GM12865 (cell line): Measurements from ENCODE around the gene PTPN18.
"Not testable (repeated sequence)": the region's sequence is repeated elsewhere in the genome, so short reads cannot be mapped to it uniquely, and the experiment has no call there.

ENCODE experiments used
- DNase-seq: peaks from one replicate; pipeline ENCODE4 v3.0.0; 2010; ENCODE audit warnings: low read depth
- H3K4me3 ChIP-seq: 2 replicates; pipeline ENCODE4 v1.5.1; 2011; ENCODE audit warnings: mild to moderate bottlenecking, low read depth, low read length, control low read depth
- TF ChIP-seq, protein P1 (sequence below): IDR thresholded peaks from 2 replicates; pipeline ENCODE4 v1.5.1; 2011; ENCODE audit warnings: low read length, control low read depth, low read depth, inconsistent platforms; ENCODE audit not compliant: insufficient read depth; ENCODE audit errors: missing control alignments

Gene PTPN18

DNA sequence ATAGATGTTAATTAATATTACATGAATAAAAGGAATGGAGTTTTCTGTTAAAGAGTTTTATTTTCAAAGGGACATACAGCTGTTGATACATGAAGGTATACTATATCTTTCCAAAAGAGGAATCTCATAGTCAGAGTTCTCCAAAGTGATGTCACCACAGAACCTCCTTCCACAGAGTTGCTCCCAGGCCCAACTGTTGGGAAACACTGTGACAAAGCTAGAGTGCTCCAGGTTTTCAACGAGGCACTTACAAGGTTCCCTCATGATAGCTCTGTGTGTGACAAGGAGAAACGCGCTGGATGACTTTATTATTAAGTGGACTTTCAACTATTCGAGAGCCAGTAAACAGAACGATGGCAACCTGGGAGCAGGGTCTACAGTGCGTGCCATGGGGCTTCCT lies 33.5 kb downstream of the PTPN18 start:
- no peak for DNase-seq
- TF ChIP-seq, protein P1, sequence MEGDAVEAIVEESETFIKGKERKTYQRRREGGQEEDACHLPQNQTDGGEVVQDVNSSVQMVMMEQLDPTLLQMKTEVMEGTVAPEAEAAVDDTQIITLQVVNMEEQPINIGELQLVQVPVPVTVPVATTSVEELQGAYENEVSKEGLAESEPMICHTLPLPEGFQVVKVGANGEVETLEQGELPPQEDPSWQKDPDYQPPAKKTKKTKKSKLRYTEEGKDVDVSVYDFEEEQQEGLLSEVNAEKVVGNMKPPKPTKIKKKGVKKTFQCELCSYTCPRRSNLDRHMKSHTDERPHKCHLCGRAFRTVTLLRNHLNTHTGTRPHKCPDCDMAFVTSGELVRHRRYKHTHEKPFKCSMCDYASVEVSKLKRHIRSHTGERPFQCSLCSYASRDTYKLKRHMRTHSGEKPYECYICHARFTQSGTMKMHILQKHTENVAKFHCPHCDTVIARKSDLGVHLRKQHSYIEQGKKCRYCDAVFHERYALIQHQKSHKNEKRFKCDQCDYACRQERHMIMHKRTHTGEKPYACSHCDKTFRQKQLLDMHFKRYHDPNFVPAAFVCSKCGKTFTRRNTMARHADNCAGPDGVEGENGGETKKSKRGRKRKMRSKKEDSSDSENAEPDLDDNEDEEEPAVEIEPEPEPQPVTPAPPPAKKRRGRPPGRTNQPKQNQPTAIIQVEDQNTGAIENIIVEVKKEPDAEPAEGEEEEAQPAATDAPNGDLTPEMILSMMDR, result no peak
- H3K4me3 ChIP-seq, result no peak overlapping the region

DNA sequence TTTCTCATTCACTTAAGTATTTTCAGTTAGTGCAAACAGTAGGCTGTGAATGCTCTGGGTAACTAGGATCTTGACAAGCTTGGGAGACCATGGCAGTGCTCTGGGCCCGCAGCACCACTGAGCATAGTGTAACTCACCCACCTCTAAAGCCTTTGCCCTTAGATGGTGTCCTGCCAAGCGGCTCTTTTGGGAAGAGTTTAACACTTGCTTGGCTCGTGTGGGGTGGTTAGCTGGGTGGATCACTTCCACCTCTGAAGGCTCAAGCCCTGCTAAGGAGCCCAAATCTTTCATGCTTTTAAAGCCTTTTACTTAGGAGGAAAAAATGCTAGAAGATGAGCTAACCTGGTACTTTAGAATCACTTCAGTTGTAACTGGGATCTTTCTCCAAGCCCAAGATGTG lies 33.9 kb downstream of the PTPN18 start:
- no peak overlapping the region for H3K4me3 ChIP-seq
- no peak for DNase-seq

DNA sequence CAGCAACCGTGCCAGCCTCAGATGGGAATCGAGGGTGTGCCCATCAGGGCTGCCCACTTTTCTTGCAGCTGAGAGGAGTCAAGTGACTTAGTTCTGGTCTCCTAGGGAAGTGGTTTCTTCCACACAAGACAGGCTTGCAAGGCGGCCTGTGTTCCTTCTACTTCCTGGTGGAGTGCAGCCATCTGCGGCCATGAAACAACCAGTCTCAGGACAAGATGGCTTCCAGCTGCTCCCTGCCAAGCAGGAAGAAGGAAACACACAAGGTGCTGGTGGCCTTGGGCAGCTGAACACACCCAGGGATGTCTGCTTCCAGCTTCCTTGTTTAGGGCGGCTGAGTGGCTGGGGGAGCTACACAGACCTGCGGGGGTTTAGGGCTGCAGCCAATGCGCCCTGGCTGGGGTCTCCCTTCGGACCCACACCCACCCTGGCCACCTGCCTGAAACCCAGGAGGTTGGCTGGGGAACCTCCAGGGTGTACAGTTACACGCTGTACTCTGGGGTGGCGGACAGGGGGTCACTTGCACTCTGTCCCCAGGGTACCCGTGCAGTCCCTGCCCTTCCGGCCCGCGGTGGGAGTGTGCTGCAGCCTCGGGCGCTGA lies 34.7 kb downstream of the PTPN18 start:
- peak overlapping the region; percentile 87 for H3K4me3 ChIP-seq
- DNase-seq, result peak; percentile 69
- TF ChIP-seq, protein P1, result no peak

More for the DNA sequence above, 33.9 kb downstream of the PTPN18 start:
- TF ChIP-seq, protein P1, result no peak

DNA sequence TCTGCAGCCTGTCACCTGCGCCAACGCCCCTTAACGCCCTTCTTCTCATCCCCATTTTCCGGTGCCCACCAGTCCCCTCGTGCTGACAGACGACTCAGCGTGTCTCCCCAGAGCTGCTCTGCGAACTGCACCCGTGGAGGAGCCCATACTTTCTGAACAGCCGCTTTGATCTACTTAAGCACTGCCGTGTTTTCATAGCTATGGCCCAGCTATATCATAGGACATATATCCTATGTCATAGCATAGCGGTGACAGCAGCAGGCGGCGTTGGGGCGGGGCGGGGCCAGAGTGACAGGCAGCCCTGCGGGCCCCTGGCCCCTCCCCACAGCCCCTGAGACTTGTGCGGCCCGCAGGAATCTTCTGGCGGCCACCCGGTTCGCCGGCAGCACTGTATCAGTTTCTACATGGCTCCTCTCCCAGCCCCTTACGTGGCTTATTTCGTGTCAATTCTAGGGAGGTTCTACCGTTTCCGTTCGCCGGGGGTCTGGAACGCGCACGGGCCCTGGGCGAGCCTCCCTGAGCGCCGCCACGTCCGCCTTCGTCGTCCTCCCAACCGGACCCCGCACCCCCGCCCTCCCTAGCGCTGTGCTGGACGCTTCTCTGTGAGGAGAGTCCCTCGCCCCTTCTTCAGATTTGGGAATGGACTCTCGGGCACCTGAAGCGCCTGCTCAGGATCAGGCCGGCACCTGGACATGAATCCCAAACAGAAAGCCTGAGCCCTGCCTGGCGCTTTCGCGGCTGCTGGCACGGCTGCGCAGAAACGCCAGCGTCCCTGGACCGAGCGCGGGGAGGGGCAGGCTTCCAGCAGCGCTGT lies 35.4 kb downstream of the PTPN18 start:
- DNase-seq, result peak; percentile 87
- TF ChIP-seq, protein P1, result no peak
- peak overlapping the region; percentile 87 for H3K4me3 ChIP-seq

DNA sequence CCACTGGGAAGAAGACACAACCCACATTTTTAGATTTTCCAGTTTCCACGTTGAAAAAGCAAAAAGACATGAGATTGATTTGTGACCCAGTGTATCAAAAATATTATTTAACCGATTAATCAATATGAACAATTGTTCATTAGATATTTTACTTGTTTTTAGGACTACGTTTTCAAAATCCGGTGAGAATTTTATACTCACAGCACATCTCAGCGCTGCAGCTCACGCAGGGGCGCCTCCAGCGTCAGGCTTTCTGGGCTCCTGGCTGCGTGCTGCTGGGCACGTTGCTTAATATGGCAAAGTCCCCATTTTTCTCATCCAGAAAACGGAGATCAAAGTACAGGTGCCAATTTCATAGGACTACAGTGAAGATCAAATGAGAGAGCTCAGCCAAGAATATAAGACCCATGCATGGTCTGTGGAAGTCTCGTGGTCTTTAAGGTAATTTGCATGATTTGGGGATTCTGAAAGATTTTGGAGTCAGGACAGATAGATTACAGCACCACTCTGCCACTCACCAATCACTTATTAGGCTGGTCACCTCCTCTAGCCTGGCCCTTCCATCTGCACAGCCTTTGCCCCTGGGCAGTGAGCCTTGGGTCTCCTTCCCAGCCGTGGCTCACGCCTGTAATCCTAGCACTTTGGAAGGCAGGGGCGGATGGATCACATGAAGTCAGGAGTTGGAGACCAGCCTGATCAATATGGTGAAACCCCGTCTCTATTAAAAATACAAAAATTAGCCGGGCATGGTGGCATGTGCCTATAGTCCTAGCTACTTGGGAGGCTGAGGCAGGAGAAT lies 36.2 kb downstream of the PTPN18 start:
- H3K4me3 ChIP-seq, result peak overlapping the region; percentile 87
- TF ChIP-seq, protein P1, result no peak
- no peak for DNase-seq

DNA sequence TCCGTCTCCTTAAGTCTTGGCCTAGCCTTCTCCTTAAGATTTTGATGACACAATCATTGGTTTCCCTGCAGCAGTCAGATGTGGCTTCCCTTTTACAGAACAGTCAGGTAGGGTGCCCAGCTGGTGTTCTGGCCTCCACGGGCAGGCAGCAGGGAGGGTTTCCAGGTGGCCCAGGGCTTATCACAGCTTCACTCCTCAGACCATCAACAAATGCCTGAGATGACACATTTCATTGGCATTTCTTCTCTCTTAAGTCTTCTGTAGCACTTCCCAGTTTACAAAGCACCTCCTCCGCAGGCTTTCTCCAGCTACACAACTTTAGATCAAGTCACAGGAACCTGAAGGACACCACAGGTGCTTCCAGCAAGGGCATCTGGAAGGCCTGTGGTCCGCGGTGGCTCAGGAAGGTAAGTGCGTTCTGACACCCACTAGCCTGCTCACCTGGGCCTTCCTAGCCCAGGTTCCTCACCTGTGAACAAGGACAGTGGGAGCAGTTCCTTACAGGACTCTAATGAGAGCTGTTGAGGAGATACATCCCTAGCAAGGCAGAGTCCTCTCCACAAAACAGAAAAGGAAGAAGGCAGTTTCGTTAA lies 37.6 kb downstream of the PTPN18 start:
- no peak for DNase-seq
- H3K4me3 ChIP-seq, result no peak overlapping the region
- TF ChIP-seq, protein P1, result no peak

DNA sequence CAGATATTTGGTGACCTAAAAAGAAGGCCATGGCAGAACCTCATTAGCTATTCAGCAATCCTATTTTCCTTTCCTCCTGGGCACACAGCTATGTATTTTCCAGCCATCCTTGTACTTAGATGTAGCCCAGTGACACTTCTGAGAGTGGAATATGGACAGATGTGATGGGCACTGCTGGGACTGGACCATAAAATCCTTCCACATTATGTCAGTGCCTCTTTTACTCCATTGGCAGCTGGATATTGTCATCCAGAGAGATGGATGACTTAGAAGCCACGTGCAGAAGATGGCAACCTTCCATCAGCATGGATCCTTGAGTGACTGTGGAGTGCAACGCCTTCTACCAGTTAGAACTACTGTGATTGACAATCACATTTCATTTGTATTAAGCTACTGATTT lies 50.4 kb downstream of the PTPN18 start:
- DNase-seq, H3K4me3 ChIP-seq: not testable (repeated sequence)

DNA sequence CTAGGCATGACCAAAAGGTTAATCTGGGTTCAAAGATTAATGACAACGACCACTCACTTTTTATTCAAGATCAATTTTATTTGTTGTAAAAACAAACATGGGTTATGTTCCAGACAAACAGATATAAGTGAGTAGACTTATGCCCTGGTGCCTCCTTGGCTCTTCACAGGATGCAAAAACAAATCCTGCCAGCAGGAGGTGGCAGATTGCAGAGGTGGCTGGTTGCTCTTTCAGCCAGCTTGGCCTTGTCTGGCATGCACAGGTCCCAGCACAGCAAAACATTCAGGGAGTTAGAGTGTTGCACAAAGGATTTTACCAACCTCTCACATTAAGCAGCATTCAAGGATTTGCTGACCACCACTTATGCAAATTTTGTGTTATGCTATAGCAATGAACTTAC lies 60.8 kb downstream of the PTPN18 start:
- H3K4me3 ChIP-seq, result not testable (repeated sequence)

DNA sequence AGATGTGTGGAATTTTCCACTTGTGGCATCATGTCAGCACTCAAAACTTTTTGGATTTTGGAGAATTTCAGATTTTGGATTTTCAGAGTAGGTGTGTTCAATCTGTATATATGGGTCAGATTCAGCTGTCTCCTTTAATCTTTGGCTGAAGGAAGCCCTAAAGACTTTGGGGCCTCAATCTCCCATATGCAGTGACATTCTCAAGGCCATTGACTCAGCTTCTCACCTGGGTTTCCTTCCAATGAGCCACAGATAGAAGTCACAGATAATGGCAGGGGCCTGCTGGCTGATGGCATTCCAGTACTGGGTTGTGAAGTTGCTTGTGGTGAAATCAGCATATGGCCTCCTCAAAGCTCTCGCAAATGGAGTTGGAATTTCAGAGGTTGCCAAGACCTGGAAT lies 63.0 kb downstream of the PTPN18 start:
- H3K4me3 ChIP-seq, DNase-seq: not testable (repeated sequence)

More for the DNA sequence above, 60.8 kb downstream of the PTPN18 start:
- not testable (repeated sequence) for DNase-seq
